Endodermal cell (in vitro differentiated cells): ENCODE measurements around the gene PLCG2. TPM values are rescaled to one million over a fixed set of nuclear protein-coding genes. Genes with fewer than 3 reads are reported as not detected.

Experiments
- DNase-seq: peaks from one replicate; pipeline ENCODE4 v3.0.0-alpha.2; 2017
- H3K27ac ChIP-seq: 2 replicates; pipeline ENCODE4 v1.5.1; 2013; ENCODE audit warnings: mild to moderate bottlenecking, low read depth, low read length, moderate library complexity
- H3K27me3 ChIP-seq: 2 replicates; pipeline ENCODE4 v1.6.1; 2013; ENCODE audit warnings: mild to moderate bottlenecking, low read length, moderate library complexity; ENCODE audit not compliant: insufficient read depth, control insufficient read depth, poor library complexity, severe bottlenecking
- H3K36me3 ChIP-seq: 2 replicates; pipeline ENCODE4 v1.7.0; 2013; ENCODE audit warnings: mild to moderate bottlenecking, low read length, moderate library complexity; ENCODE audit not compliant: control insufficient read depth, insufficient read depth
- H3K4me1 ChIP-seq: one replicate; pipeline ENCODE4 v1.7.0; 2013; ENCODE audit warnings: low read length; ENCODE audit not compliant: control insufficient read depth, insufficient read depth
- H3K4me3 ChIP-seq: 2 replicates; pipeline ENCODE4 v1.5.1; 2013; ENCODE audit warnings: mild to moderate bottlenecking, low read length, moderate library complexity
- H3K9ac ChIP-seq: 2 replicates; pipeline ENCODE4 v1.6.1; 2013; ENCODE audit warnings: mild to moderate bottlenecking, low read length, moderate library complexity; ENCODE audit not compliant: poor library complexity, severe bottlenecking; ENCODE audit errors: extremely low read depth
- H3K9me3 ChIP-seq: 2 replicates; pipeline ENCODE4 v1.6.1; 2013; ENCODE audit warnings: mild to moderate bottlenecking, low read length, moderate library complexity; ENCODE audit not compliant: control insufficient read depth
- H3K27ac Mint-ChIP-seq: 2 replicates; pipeline ENCODE4 v1.8.0; 2020; ENCODE audit warnings: mixed read lengths
- H3K27me3 Mint-ChIP-seq: 2 replicates; pipeline ENCODE4 v1.8.0; 2021; ENCODE audit warnings: mild to moderate bottlenecking, mixed read lengths; ENCODE audit not compliant: insufficient read depth
- H3K36me3 Mint-ChIP-seq: 2 replicates; pipeline ENCODE4 v1.8.0; 2020; ENCODE audit warnings: low read depth, mixed read lengths
- H3K4me1 Mint-ChIP-seq: 2 replicates; pipeline ENCODE4 v1.8.0; 2020; ENCODE audit warnings: mixed read lengths
- H3K4me3 Mint-ChIP-seq: 2 replicates; pipeline ENCODE4 v1.8.0; 2020; ENCODE audit warnings: mild to moderate bottlenecking, moderate library complexity, mixed read lengths
- H3K9me3 Mint-ChIP-seq: 2 replicates; pipeline ENCODE4 v1.8.0; 2020; ENCODE audit warnings: mild to moderate bottlenecking, mixed read lengths
- CTCF ChIP-seq: fragments of 200-600 bp; sonication (generic); conservative IDR thresholded peaks from 2 replicates; pipeline ENCODE4 v1.5.0; 2021; ENCODE audit warnings: antibody characterized with exemption, mild to moderate bottlenecking
- WGBS, 2 experiments: methylation state at CpG; one replicate each; pipeline versions ENCODE4 v1.1.5 to v1.1.7; 2013; ENCODE audit warnings: missing lambda C conversion rate in 2 of 2, mixed read lengths in 1 of 2; ENCODE audit not compliant: insufficient coverage in 1 of 2, insufficient read length in 1 of 2; 5-methylcytosine and 5-hydroxymethylcytosine counted together
- total RNA-seq, 2 donors: library from RNA; stranded (reverse); fragmentation: NEBNext Ultra II Directional in 1 of 2; extraction: Animal tissue kit (Norgen Biotek cat#: 25700) in 1 of 2; gene quantifications; 2 replicates in 1 of 2; 3 replicates in 1 of 2; pipeline ENCODE4 v1.2.1, GENCODE V29; 2021

PLCG2 gene
- total RNA-seq, 2 donors from 2014 or later = 34.7 to 48.4 TPM

DNA sequence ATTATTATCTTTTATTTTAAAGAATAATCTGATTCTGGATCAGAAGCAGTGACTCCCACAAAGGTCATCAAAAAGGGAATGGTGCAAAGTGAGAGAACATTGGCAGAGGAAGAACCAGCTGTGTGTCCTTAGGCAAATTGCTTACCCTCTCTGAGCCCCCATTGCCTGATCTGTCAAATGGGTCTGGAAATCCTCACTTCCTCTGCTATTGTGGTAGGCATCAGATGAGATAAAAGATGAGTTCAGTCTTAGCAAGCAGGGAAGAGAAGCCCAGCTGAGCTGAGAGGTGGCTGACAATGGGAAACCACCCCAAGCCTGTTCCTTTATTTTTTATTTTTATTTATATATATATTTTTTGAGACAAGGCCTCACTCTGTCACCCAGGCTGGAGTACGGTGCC lies 24.2 kb upstream of the PLCG2 start:
- Histone ChIP-seq H3K4me3 (no peak overlapping the region), H3K9me3 (no peaks in the 10 kb centered on the region), H3K36me3 (no peaks in the 10 kb centered on the region), H3K27me3 (no peaks in the 10 kb centered on the region), H3K27ac (no peak overlapping the region), H3K4me1 (no peaks in the 10 kb centered on the region), H3K9ac (no peak overlapping the region)
- no peak overlapping the region for H3K4me3 Mint-ChIP-seq
- DNase-seq = no peak
- no peaks in the 10 kb centered on the region for H3K4me1 Mint-ChIP-seq
- TF ChIP-seq CTCF = no peak
- H3K27ac Mint-ChIP-seq = no peak overlapping the region
- H3K27me3 Mint-ChIP-seq = no peaks in the 10 kb centered on the region
- no peaks in the 10 kb centered on the region for H3K36me3 Mint-ChIP-seq
- no peaks in the 10 kb centered on the region for H3K9me3 Mint-ChIP-seq
- WGBS, 2 experiments = 95% methylated on average over 1 of the region's 1 CpG; no CpG with 5 or more reads in 1 of the 2 experiments

DNA sequence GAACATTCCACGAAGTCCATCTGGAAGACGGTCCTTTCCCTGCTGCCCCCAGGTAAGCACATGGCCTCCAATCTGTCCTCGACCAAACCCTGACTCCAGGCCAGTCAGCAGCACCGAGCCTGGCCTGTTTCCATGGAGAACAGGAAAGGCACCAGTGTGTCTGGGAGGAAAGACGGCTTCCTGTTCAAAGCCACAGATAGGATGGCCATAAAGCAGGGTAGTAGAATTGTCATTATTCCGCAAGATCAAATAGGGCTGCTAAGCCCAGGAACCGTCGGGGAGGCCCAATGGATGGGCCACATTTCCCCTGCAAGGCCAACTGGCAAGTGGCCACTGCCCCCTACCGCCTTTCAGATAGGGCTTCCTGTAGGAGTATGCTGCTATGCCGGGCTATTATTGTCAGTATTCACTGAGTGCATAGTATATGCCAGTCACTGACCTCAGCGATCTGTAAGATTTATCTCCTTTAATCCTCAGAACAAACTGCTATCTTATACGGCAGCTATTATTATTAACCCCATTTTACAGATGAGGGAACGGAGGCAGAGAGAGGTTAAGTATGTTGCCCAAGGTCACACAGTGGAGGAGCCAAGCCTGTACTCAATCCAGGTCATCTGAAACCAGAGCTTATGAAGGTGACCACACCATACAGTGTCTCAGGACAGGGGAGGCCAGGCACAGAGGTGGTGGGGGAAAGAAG lies 23.0 kb upstream of the PLCG2 start:
- Histone ChIP-seq H3K27ac (no peak overlapping the region), H3K4me1 (no peaks in the 10 kb centered on the region), H3K36me3 (no peaks in the 10 kb centered on the region), H3K27me3 (no peaks in the 10 kb centered on the region), H3K9ac (no peak overlapping the region), H3K9me3 (no peaks in the 10 kb centered on the region), H3K4me3 (no peak overlapping the region)
- Mint-ChIP-seq H3K27ac (no peak overlapping the region), H3K36me3 (no peaks in the 10 kb centered on the region), H3K9me3 (no peaks in the 10 kb centered on the region), H3K4me3 (no peak overlapping the region), H3K27me3 (no peaks in the 10 kb centered on the region), H3K4me1 (no peaks in the 10 kb centered on the region)
- WGBS, 2 experiments = 90 to 94% methylated on average over 8 to 13 of the region's 13 CpGs
- no peak for TF ChIP-seq CTCF
- no peak for DNase-seq

- Mint-ChIP-seq H3K27ac (no peak overlapping the region), H3K4me3 (no peak overlapping the region), H3K27me3 (no peaks in the 10 kb centered on the region), H3K9me3 (no peaks in the 10 kb centered on the region), H3K4me1 (no peaks in the 10 kb centered on the region), H3K36me3 (no peaks in the 10 kb centered on the region)
- H3K27me3 ChIP-seq = no peaks in the 10 kb centered on the region
- 87 to 96% methylated on average over 8 to 9 of the region's 9 CpGs for WGBS, 2 experiments
- H3K9me3 ChIP-seq = no peaks in the 10 kb centered on the region
- H3K4me3 ChIP-seq = no peak overlapping the region
- H3K4me1 ChIP-seq = no peaks in the 10 kb centered on the region
- no peak overlapping the region for H3K27ac ChIP-seq
- TF ChIP-seq CTCF = no peak
- H3K9ac ChIP-seq = no peak overlapping the region
- DNase-seq = no peak
- no peaks in the 10 kb centered on the region for H3K36me3 ChIP-seq
Measured at GRCh38 chr16:81756615-81757356, 22.3 kb upstream of the PLCG2 start.
